OCI-LY1 (cell line): ENCODE results near the gene VEPH1.

ENCODE experiments used
- H2AFZ ChIP-seq: fragments of 200-600 bp; sonication (generic), shearing (Covaris generic); 2 replicates; pipeline ENCODE4 v1.6.0; 2014; ENCODE audit warnings: antibody characterized with exemption, mild to moderate bottlenecking, low read length
- H3F3A ChIP-seq: fragments of 200-600 bp; sonication (generic), shearing (Covaris generic); 2 replicates; pipeline ENCODE4 v1.6.0; 2014; ENCODE audit warnings: mild to moderate bottlenecking, antibody characterized with exemption, low read length, moderate library complexity; ENCODE audit not compliant: insufficient read depth
- H3K27ac ChIP-seq: fragments of 200-600 bp; sonication (generic); 2 replicates; pipeline ENCODE4 v1.5.1; 2014; ENCODE audit warnings: low read length, mixed run types, mild to moderate bottlenecking, low read depth; ENCODE audit not compliant: poor library complexity, severe bottlenecking
- H3K27me3 ChIP-seq: fragments of 200-600 bp; sonication (generic); 2 replicates; pipeline ENCODE4 v1.6.0; 2014; ENCODE audit warnings: antibody characterized with exemption, mild to moderate bottlenecking, low read length, moderate library complexity; ENCODE audit not compliant: insufficient read depth
- H3K36me3 ChIP-seq: fragments of 200-600 bp; sonication (generic); 2 replicates; pipeline ENCODE4 v1.6.1; 2014; ENCODE audit warnings: mild to moderate bottlenecking, antibody characterized with exemption, low read length, moderate library complexity, mixed read lengths; ENCODE audit not compliant: insufficient read depth
- H3K4me1 ChIP-seq: fragments of 200-600 bp; sonication (generic); 2 replicates; pipeline ENCODE4 v1.5.1; 2014; ENCODE audit warnings: mild to moderate bottlenecking, low read length, moderate library complexity; ENCODE audit not compliant: insufficient read depth, severe bottlenecking
- H3K4me2 ChIP-seq: fragments of 200-600 bp; sonication (generic), shearing (Covaris generic); 2 replicates; pipeline ENCODE4 v1.6.1; 2014; ENCODE audit warnings: low read length
- H3K4me3 ChIP-seq: fragments of 200-600 bp; sonication (generic); 2 replicates; pipeline ENCODE4 v1.5.1; 2014; ENCODE audit warnings: low read length, low read depth, mild to moderate bottlenecking, mixed read lengths; ENCODE audit not compliant: poor library complexity, severe bottlenecking
- H3K79me2 ChIP-seq: fragments of 200-600 bp; shearing (Covaris generic); 2 replicates; pipeline ENCODE4 v1.6.1; 2016; ENCODE audit warnings: mixed run types, low read length, mixed read lengths; ENCODE audit not compliant: insufficient read depth
- H3K9ac ChIP-seq: fragments of 200-600 bp; sonication (generic), shearing (Covaris generic); 2 replicates; pipeline ENCODE4 v1.6.1; 2014; ENCODE audit warnings: mild to moderate bottlenecking, low read length, mixed read lengths
- H3K9me2 ChIP-seq: fragments of 200-600 bp; sonication (generic), shearing (Covaris generic); 2 replicates; pipeline ENCODE4 v1.6.1; 2014; ENCODE audit warnings: low read depth, mild to moderate bottlenecking, low read length, mixed read lengths
- H3K9me3 ChIP-seq: fragments of 200-600 bp; shearing (Covaris generic); 2 replicates; pipeline ENCODE4 v1.6.1; 2014; ENCODE audit warnings: low read length, mixed read lengths
- H4K20me1 ChIP-seq: fragments of 200-600 bp; sonication (generic), shearing (Covaris generic); 2 replicates; pipeline ENCODE4 v1.6.0; 2016; ENCODE audit warnings: mild to moderate bottlenecking, low read length; ENCODE audit not compliant: insufficient read depth
- CTCF ChIP-seq: fragments of 200-600 bp; sonication (generic), shearing (Covaris generic); IDR thresholded peaks from 2 replicates; pipeline ENCODE4 v1.5.1; 2017; ENCODE audit warnings: mild to moderate bottlenecking, antibody characterized with exemption, low read length, moderate library complexity, mixed read lengths
- EZH2 ChIP-seq: fragments of 200-600 bp; sonication (generic), shearing (Covaris generic); IDR thresholded peaks from 2 replicates; pipeline ENCODE4 v1.8.0; 2017; ENCODE audit warnings: borderline replicate concordance, mixed run types, mild to moderate bottlenecking, antibody characterized with exemption, low read length, moderate library complexity, mixed read lengths

VEPH1 gene

GRCh38 chr3:157319672-157320071 lies 183.5 kb downstream of the VEPH1 start:
- Histone ChIP-seq H3K27ac (no peak overlapping the region), H3K9me2 (no peaks in the 10 kb centered on the region), H3K36me3 (no peaks in the 10 kb centered on the region), H4K20me1 (no peaks in the 10 kb centered on the region), H3K4me2 (no peak overlapping the region), H3K9ac (no peak overlapping the region), H3K27me3 (no peaks in the 10 kb centered on the region), H3K79me2 (no peaks in the 10 kb centered on the region), H3K4me3 (no peak overlapping the region), H3K9me3 (no peaks in the 10 kb centered on the region), H3F3A (no peaks in the 10 kb centered on the region), H2AFZ (no peak overlapping the region), H3K4me1 (no peaks in the 10 kb centered on the region)
- TF ChIP-seq CTCF (no peak), EZH2 (no peak)

- no peaks in the 10 kb centered on the region for H4K20me1 ChIP-seq
- H3K4me2 ChIP-seq, result no peak overlapping the region
- H3K4me3 ChIP-seq, result no peak overlapping the region
- no peak overlapping the region for H2AFZ ChIP-seq
- H3K79me2 ChIP-seq, result no peaks in the 10 kb centered on the region
- no peaks in the 10 kb centered on the region for H3K9me3 ChIP-seq
- H3K27me3 ChIP-seq, result no peaks in the 10 kb centered on the region
- H3K27ac ChIP-seq, result no peak overlapping the region
- H3F3A ChIP-seq, result no peaks in the 10 kb centered on the region
- no peaks in the 10 kb centered on the region for H3K4me1 ChIP-seq
- H3K9ac ChIP-seq, result no peak overlapping the region
- no peak for TF ChIP-seq EZH2
- no peak for TF ChIP-seq CTCF
- H3K9me2 ChIP-seq, result no peaks in the 10 kb centered on the region
- H3K36me3 ChIP-seq, result no peaks in the 10 kb centered on the region
These were observed 184.5 kb downstream of the VEPH1 start for GRCh38 chr3:157318639-157319288.

GRCh38 chr3:157317895-157318294 lies 185.3 kb downstream of the VEPH1 start:
- H3K4me2 ChIP-seq, result no peak overlapping the region
- H3K27me3 ChIP-seq, result no peaks in the 10 kb centered on the region
- H3K36me3 ChIP-seq, result no peaks in the 10 kb centered on the region
- H3K27ac ChIP-seq, result no peak overlapping the region
- no peaks in the 10 kb centered on the region for H4K20me1 ChIP-seq
- TF ChIP-seq CTCF, result no peak
- TF ChIP-seq EZH2, result no peak
- H3K9me3 ChIP-seq, result no peaks in the 10 kb centered on the region
- H3F3A ChIP-seq, result no peaks in the 10 kb centered on the region
- no peak overlapping the region for H2AFZ ChIP-seq
- H3K9me2 ChIP-seq, result no peaks in the 10 kb centered on the region
- H3K79me2 ChIP-seq, result no peaks in the 10 kb centered on the region
- no peaks in the 10 kb centered on the region for H3K4me1 ChIP-seq
- no peak overlapping the region for H3K4me3 ChIP-seq
- H3K9ac ChIP-seq, result no peak overlapping the region
